Small intestine (tissue), 7 donors: ENCODE measurements around the gene NSA2. TPM values are rescaled to one million over a fixed set of nuclear protein-coding genes. Genes with fewer than 3 reads are reported as not detected.
"Not testable (repeated sequence)": the region's sequence is repeated elsewhere in the genome, so short reads cannot be mapped to it uniquely, and the experiment has no call there.

ENCODE experiments used
- DNase-seq, 2 donors: peaks; one replicate each; pipeline versions ENCODE4 v3.0.0 to v3.0.0-alpha.2; 2013
- FAIRE-seq: peaks from 2 replicates; lab custom pipeline; 2012; peaks lifted over from hg19 to GRCh38; lab: Jason Lieb, UNC
- H3K27ac ChIP-seq, 3 donors: one replicate each; pipeline ENCODE4 v1.5.1; 2013; ENCODE audit warnings: low read length in 2 of 3, mild to moderate bottlenecking in 2 of 3, control low read depth in 1 of 3, inconsistent platforms in 1 of 3, low read depth in 1 of 3, moderate library complexity in 1 of 3
- H3K27me3 ChIP-seq, 3 donors: one replicate each; pipeline ENCODE4 v1.6.1; 2013; ENCODE audit warnings: low read length in 3 of 3, inconsistent platforms in 1 of 3; ENCODE audit not compliant: control insufficient read depth in 3 of 3, insufficient read depth in 3 of 3
- H3K36me3 ChIP-seq, 3 donors: one replicate each; pipeline ENCODE4 v1.6.1; 2013; ENCODE audit warnings: low read length in 3 of 3, inconsistent platforms in 1 of 3, low read depth in 1 of 3, mild to moderate bottlenecking in 1 of 3, moderate library complexity in 1 of 3; ENCODE audit not compliant: control insufficient read depth in 3 of 3, insufficient read depth in 2 of 3
- H3K4me1 ChIP-seq, 3 donors: one replicate each; pipeline ENCODE4 v1.6.1; 2013; ENCODE audit warnings: low read length in 2 of 3, inconsistent platforms in 1 of 3, low read depth in 1 of 3, mild to moderate bottlenecking in 1 of 3, moderate library complexity in 1 of 3; ENCODE audit not compliant: control insufficient read depth in 3 of 3, insufficient read depth in 2 of 3
- H3K4me3 ChIP-seq, 3 donors: one replicate each; pipeline ENCODE4 v1.5.1; 2013; ENCODE audit warnings: low read length in 3 of 3, control low read depth in 1 of 3, inconsistent platforms in 1 of 3, low read depth in 1 of 3, mild to moderate bottlenecking in 1 of 3, moderate library complexity in 1 of 3
- H3K9me3 ChIP-seq, 2 donors: one replicate each; pipeline ENCODE4 v1.6.1; 2013; ENCODE audit warnings: low read depth in 1 of 2, low read length in 1 of 2; ENCODE audit not compliant: control insufficient read depth in 2 of 2, insufficient read depth in 1 of 2
- WGBS, 3 donors: extraction: QIAGEN DNeasy Blood & Tissue Kit; methylation state at CpG; one replicate each; pipeline ENCODE4 v1.1.7; 2013; 5-methylcytosine and 5-hydroxymethylcytosine counted together
- polyA plus RNA-seq, 4 donors: library from polyadenylated mRNA; stranded (reverse) in 3 of 4; unstranded in 1 of 4; fragments of 200-250 nt in 3 of 4; fragments of 120-200 nt in 1 of 4; gene quantifications; one replicate each; pipeline versions ENCODE4 v1.2.1 to v1.2.3, GENCODE V29; 2013
- donor health status: healthy with polysubstance abuse.
- donor health status: control.
- donor health status: control.
- donor health status: Bipolar disorder and iron deficiency.
- donor health status: healthy.

Gene NSA2
- polyA plus RNA-seq, 4 donors, result 79.8 to 177 (median 128) TPM

- Histone ChIP-seq H3K4me3 (no peak overlapping the region), H3K9me3 (no peaks in the 10 kb centered on the region), H3K27ac (no peak overlapping the region), H3K27me3 (no peaks in the 10 kb centered on the region), H3K36me3 (peaks cover 0 to 5% (median 0%) of the 10 kb centered on the region in 3 donors), H3K4me1 (no peaks in the 10 kb centered on the region)
- FAIRE-seq (no peak), DNase-seq (peak in 1 of 2 donors; percentile 10)
- WGBS, 3 donors, result 72 to 88% (median 73%) methylated on average over 6 of the region's 6 CpGs
Measured at GRCh38 chr5:74786851-74787250, 19.8 kb downstream of the NSA2 start.

GRCh38 chr5:74787424-74787823, 20.4 kb downstream of the NSA2 start:
- Histone ChIP-seq H3K27me3 (no peaks in the 10 kb centered on the region), H3K9me3 (no peaks in the 10 kb centered on the region), H3K27ac (no peak overlapping the region), H3K4me3 (no peak overlapping the region), H3K4me1 (no peaks in the 10 kb centered on the region), H3K36me3 (peaks cover 0 to 5% (median 0%) of the 10 kb centered on the region in 3 donors)
- FAIRE-seq (no peak), DNase-seq (no peak)
- 90 to 94% (median 91%) methylated on average over 6 of the region's 6 CpGs for WGBS, 3 donors

- H3K27me3 ChIP-seq, H3K27ac ChIP-seq, H3K4me1 ChIP-seq, H3K9me3 ChIP-seq, DNase-seq, H3K36me3 ChIP-seq, H3K4me3 ChIP-seq, FAIRE-seq: not testable (repeated sequence)
- 89 to 96% (median 92%) methylated on average over 3 of the region's 3 CpGs for WGBS, 3 donors
Measured at GRCh38 chr5:74791669-74792068, 24.6 kb downstream of the NSA2 start.

GRCh38 chr5:74798977-74799911, 32.2 kb downstream of the NSA2 start:
- 89 to 91% (median 89%) methylated on average over 21 of the region's 21 CpGs for WGBS, 3 donors
- DNase-seq (no peak), FAIRE-seq (no peak)
- H3K4me3 ChIP-seq, result no peak overlapping the region
- peaks cover 0 to 8% (median 0%) of the 10 kb centered on the region in 3 donors for H3K36me3 ChIP-seq
- H3K4me1 ChIP-seq, result no peaks in the 10 kb centered on the region
- H3K27ac ChIP-seq, result no peak overlapping the region
- no peaks in the 10 kb centered on the region for H3K27me3 ChIP-seq
- H3K9me3 ChIP-seq, result no peaks in the 10 kb centered on the region

- no peaks in the 10 kb centered on the region for H3K9me3 ChIP-seq
- H3K36me3 ChIP-seq, result peaks cover 0 to 8% (median 0%) of the 10 kb centered on the region in 3 donors
- DNase-seq (no peak), FAIRE-seq (no peak)
- H3K27me3 ChIP-seq, result no peaks in the 10 kb centered on the region
- 56 to 76% (median 58%) methylated on average over 3 of the region's 3 CpGs for WGBS, 3 donors
- H3K4me1 ChIP-seq, result no peaks in the 10 kb centered on the region
- H3K4me3 ChIP-seq, result no peak overlapping the region
- H3K27ac ChIP-seq, result no peak overlapping the region
Measured at GRCh38 chr5:74801197-74801596, 34.1 kb downstream of the NSA2 start.

- Histone ChIP-seq H3K9me3 (no peaks in the 10 kb centered on the region), H3K4me1 (no peaks in the 10 kb centered on the region), H3K36me3 (peaks cover 0 to 8% (median 0%) of the 10 kb centered on the region in 3 donors), H3K27me3 (no peaks in the 10 kb centered on the region), H3K4me3 (no peak overlapping the region), H3K27ac (no peak overlapping the region)
- WGBS, 3 donors, result 7 to 47% (median 8%) methylated on average over 1 of the region's 1 CpG
- FAIRE-seq, result no peak
- no peak for DNase-seq
Measured at GRCh38 chr5:74801941-74802340, 34.9 kb downstream of the NSA2 start.

GRCh38 chr5:74810915-74811314, 43.9 kb downstream of the NSA2 start:
- FAIRE-seq (no peak), DNase-seq (no peak)
- no peaks in the 10 kb centered on the region for H3K27me3 ChIP-seq
- H3K4me1 ChIP-seq, result no peaks in the 10 kb centered on the region
- H3K9me3 ChIP-seq, result no peaks in the 10 kb centered on the region
- H3K4me3 ChIP-seq, result no peak overlapping the region
- H3K36me3 ChIP-seq, result no peaks in the 10 kb centered on the region
- no peak overlapping the region for H3K27ac ChIP-seq
- WGBS, 3 donors, result 87 to 94% (median 88%) methylated on average over 4 of the region's 4 CpGs

- Histone ChIP-seq H3K27ac (no peak overlapping the region), H3K9me3 (no peaks in the 10 kb centered on the region), H3K4me1 (no peaks in the 10 kb centered on the region), H3K27me3 (no peaks in the 10 kb centered on the region), H3K36me3 (no peaks in the 10 kb centered on the region), H3K4me3 (no peak overlapping the region)
- no peak for DNase-seq
- 58 to 89% (median 71%) methylated on average over 1 of the region's 1 CpG for WGBS, 3 donors
- FAIRE-seq, result no peak
Measured at GRCh38 chr5:74816875-74817274, 49.8 kb downstream of the NSA2 start.
